Calu3 (cell line): ENCODE data around the gene LRRC8A. TPM values are rescaled to one million over a fixed set of nuclear protein-coding genes. Genes with fewer than 3 reads are reported as not detected.

ENCODE experiments used
- total RNA-seq: library from RNA; stranded (reverse); gene quantifications from 2 replicates; pipeline ENCODE4 v1.2.3, GENCODE V29; 2022

Gene LRRC8A
- total RNA-seq, 1 experiment from 2014 or later = 29.9 TPM

Other genes starting within 250 kb of the LRRC8A start
- gene DYNC2I2, start 225.3 kb upstream of the LRRC8A start, total RNA-seq = 52.4 and 53.2 TPM in 2 replicates
- gene SET, start 192.9 kb upstream of the LRRC8A start, total RNA-seq = 321 and 367 TPM in 2 replicates
- gene PKN3, start 179.6 kb upstream of the LRRC8A start, total RNA-seq = 6.8 and 7.7 TPM in 2 replicates
- 35.4 and 36.5 TPM in 2 replicates for gene ZDHHC12, start 158.0 kb upstream of the LRRC8A start, total RNA-seq
- 15.2 and 20.2 TPM in 2 replicates for gene ZER1, start 110.2 kb upstream of the LRRC8A start, total RNA-seq
- 16.6 and 18.2 TPM in 2 replicates for gene TBC1D13, start 94.9 kb upstream of the LRRC8A start, total RNA-seq
- gene ENDOG, start 63.6 kb upstream of the LRRC8A start, total RNA-seq = 15.2 and 17.5 TPM in 2 replicates
- 35.8 and 46.8 TPM in 2 replicates for gene SPOUT1, start 52.3 kb upstream of the LRRC8A start, total RNA-seq
- gene KYAT1, start 183 bp upstream of the LRRC8A start, total RNA-seq = 3.7 and 4.1 TPM in 2 replicates
- 0.66 TPM in 1 of 2 replicates, not detected in the other for gene PHYHD1, start 38.8 kb downstream of the LRRC8A start, total RNA-seq
- 14.6 and 14.7 TPM in 2 replicates for gene DOLK, start 65.5 kb downstream of the LRRC8A start, total RNA-seq
- gene NUP188, start 65.6 kb downstream of the LRRC8A start, total RNA-seq = 34.3 and 49.6 TPM in 2 replicates
- 66.5 and 83.8 TPM in 2 replicates for gene SH3GLB2, start 146.2 kb downstream of the LRRC8A start, total RNA-seq
- gene MIGA2, start 154.5 kb downstream of the LRRC8A start, total RNA-seq = 17.8 and 21.2 TPM in 2 replicates
- 14.4 and 16.1 TPM in 2 replicates for gene DOLPP1, start 199.0 kb downstream of the LRRC8A start, total RNA-seq
- gene CRAT, start 228.7 kb downstream of the LRRC8A start, total RNA-seq = 7.1 and 9.2 TPM in 2 replicates
- 76.2 and 83.3 TPM in 2 replicates for gene PTPA, start 229.3 kb downstream of the LRRC8A start, total RNA-seq